Natural killer cell (primary cell): ENCODE data around the gene MCM6. TPM values are rescaled to one million over a fixed set of nuclear protein-coding genes. Genes with fewer than 3 reads are reported as not detected.

Experiments used
- ATAC-seq, 3 donors: fragments of 150-1000 bp in 2 of 3; fragments of 200-7000 bp in 1 of 3; cut with Tn5 transposase; 1 replicate in 1 of 3; 2 replicates in 2 of 3; pipeline ENCODE4 v1.10.0; 2021; ENCODE audit warnings: mild to moderate bottlenecking in 2 of 3, moderate library complexity in 2 of 3
- DNase-seq, 2 donors: peaks; one replicate each; pipeline versions ENCODE4 v3.0.0 to v3.0.0-alpha.2; 2013 to 2021; ENCODE audit warnings: mixed read lengths in 1 of 2
- H3K27ac ChIP-seq: one replicate; pipeline ENCODE4 v1.5.1; 2013; ENCODE audit warnings: mild to moderate bottlenecking, low read length
- H3K27me3 ChIP-seq: one replicate; pipeline ENCODE4 v1.6.1; 2013; ENCODE audit warnings: low read length; ENCODE audit not compliant: control insufficient read depth, insufficient read depth
- H3K36me3 ChIP-seq: one replicate; pipeline ENCODE4 v1.6.1; 2013; ENCODE audit warnings: low read length; ENCODE audit not compliant: control insufficient read depth, insufficient read depth
- H3K4me1 ChIP-seq: one replicate; pipeline ENCODE4 v1.6.1; 2013; ENCODE audit warnings: low read length; ENCODE audit not compliant: control insufficient read depth, insufficient read depth
- H3K4me3 ChIP-seq: one replicate; pipeline ENCODE4 v1.5.1; 2013; ENCODE audit warnings: low read length
- H3K9me3 ChIP-seq: one replicate; pipeline ENCODE4 v1.6.1; 2013; ENCODE audit warnings: low read length; ENCODE audit not compliant: control insufficient read depth, insufficient read depth
- H3K27ac Mint-ChIP-seq, 2 donors: one replicate each; pipeline ENCODE4 v1.8.0; 2022; ENCODE audit warnings: mild to moderate bottlenecking in 2 of 2, mixed read lengths in 2 of 2, moderate library complexity in 1 of 2
- H3K27me3 Mint-ChIP-seq, 2 donors: one replicate each; pipeline ENCODE4 v1.8.0; 2022; ENCODE audit warnings: low read depth in 2 of 2, mixed read lengths in 2 of 2
- H3K36me3 Mint-ChIP-seq: one replicate; pipeline ENCODE4 v1.8.0; 2022; ENCODE audit warnings: mixed read lengths
- H3K4me1 Mint-ChIP-seq, 2 donors: one replicate each; pipeline ENCODE4 v1.8.0; 2022; ENCODE audit warnings: mixed read lengths in 2 of 2
- H3K4me3 Mint-ChIP-seq: one replicate; pipeline ENCODE4 v1.8.0; 2022; ENCODE audit warnings: mild to moderate bottlenecking, moderate library complexity, mixed read lengths
- H3K9me3 Mint-ChIP-seq, 2 donors: one replicate each; pipeline ENCODE4 v1.8.0; 2022; ENCODE audit warnings: mixed read lengths in 2 of 2
- WGBS: methylation state at CpG from one replicate; pipeline ENCODE4 v1.1.7; 2013; ENCODE audit warnings: missing lambda C conversion rate; ENCODE audit not compliant: insufficient coverage; 5-methylcytosine and 5-hydroxymethylcytosine counted together
- intact Hi-C: fragments of 100-400 bp; cut with micrococcal nuclease; formaldehyde crosslinking; loops from one replicate; pipeline ENCODE4 v1.14.2; 2022
- total RNA-seq, 4 donors: library from RNA; stranded (reverse); fragments of 120-200 nt in 1 of 4; gene quantifications; one replicate each; pipeline versions ENCODE4 v1.2.3 to v1.2.4, GENCODE V29; 2013 to 2022
- TF ChIP-seq, protein P1 (sequence below): fragments of 200-600 bp; IDR thresholded peaks from one replicate; pipeline ENCODE4 v1.8.0; 2022; ENCODE audit warnings: antibody characterized with exemption

MCM6 gene
- total RNA-seq, 3 donors from 2014 or later (not counting 1 experiment from before 2014, with no cell fraction given) = 12.6 to 19.4 (median 15.9) TPM

DNA sequence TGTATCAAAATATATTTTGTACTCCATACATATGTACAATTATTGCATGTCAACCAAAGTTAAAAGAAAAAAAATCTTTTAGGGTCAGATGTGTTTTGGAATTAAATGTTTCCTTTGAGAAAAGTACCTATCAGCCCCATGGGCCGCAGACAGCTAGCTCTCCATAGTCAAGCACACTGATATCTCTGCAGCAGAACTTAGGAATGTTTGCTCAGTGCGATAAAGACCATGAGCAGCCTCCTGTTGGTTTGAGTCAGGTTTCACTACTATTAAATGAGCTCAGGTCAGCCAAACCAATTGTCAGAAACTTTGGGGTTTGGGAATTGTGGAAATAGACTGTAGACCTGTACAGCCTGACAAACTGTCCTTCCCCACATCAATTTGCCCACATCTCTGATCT lies 73.0 kb downstream of the MCM6 start:
- H3K36me3 Mint-ChIP-seq = no peaks in the 10 kb centered on the region
- H3K9me3 ChIP-seq = peaks cover 14% of the 10 kb centered on the region
- 97% methylated on average over 2 of the region's 2 CpGs for WGBS
- no peaks in the 10 kb centered on the region for H3K4me1 Mint-ChIP-seq
- TF ChIP-seq, protein P1, sequence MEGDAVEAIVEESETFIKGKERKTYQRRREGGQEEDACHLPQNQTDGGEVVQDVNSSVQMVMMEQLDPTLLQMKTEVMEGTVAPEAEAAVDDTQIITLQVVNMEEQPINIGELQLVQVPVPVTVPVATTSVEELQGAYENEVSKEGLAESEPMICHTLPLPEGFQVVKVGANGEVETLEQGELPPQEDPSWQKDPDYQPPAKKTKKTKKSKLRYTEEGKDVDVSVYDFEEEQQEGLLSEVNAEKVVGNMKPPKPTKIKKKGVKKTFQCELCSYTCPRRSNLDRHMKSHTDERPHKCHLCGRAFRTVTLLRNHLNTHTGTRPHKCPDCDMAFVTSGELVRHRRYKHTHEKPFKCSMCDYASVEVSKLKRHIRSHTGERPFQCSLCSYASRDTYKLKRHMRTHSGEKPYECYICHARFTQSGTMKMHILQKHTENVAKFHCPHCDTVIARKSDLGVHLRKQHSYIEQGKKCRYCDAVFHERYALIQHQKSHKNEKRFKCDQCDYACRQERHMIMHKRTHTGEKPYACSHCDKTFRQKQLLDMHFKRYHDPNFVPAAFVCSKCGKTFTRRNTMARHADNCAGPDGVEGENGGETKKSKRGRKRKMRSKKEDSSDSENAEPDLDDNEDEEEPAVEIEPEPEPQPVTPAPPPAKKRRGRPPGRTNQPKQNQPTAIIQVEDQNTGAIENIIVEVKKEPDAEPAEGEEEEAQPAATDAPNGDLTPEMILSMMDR = no peak
- H3K9me3 Mint-ChIP-seq = peaks cover 0 to 2% of the 10 kb centered on the region in 2 donors
- no peak overlapping the region for H3K27ac Mint-ChIP-seq
- H3K4me1 ChIP-seq = no peaks in the 10 kb centered on the region
- H3K27ac ChIP-seq = no peak overlapping the region
- H3K36me3 ChIP-seq = no peaks in the 10 kb centered on the region
- no peaks in the 10 kb centered on the region for H3K27me3 Mint-ChIP-seq
- intact Hi-C loops = no loop called here
- DNase-seq (no peak), ATAC-seq (no peak)
- no peak overlapping the region for H3K4me3 Mint-ChIP-seq
- H3K27me3 ChIP-seq = no peaks in the 10 kb centered on the region
- no peak overlapping the region for H3K4me3 ChIP-seq

DNA sequence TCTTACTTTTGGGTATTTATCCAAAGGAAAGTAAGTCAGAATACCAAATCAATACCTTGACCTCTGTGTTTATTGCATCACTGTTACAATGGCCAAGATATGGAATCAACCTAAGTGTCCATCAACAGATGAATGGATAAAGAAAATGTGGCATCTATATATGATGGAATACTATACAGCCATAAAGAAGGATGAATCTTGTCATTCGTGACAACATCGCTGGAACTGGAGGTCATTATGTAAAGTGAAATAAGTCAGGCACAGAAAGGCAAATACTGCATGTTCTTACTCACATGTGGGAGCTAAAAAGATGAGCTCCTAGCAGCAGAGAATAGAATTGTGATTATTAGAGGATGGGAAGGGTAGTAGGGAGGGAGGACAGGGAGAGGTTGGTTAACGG lies 73.9 kb downstream of the MCM6 start:
- ATAC-seq = no peak
- no peaks in the 10 kb centered on the region for H3K27me3 Mint-ChIP-seq

DNA sequence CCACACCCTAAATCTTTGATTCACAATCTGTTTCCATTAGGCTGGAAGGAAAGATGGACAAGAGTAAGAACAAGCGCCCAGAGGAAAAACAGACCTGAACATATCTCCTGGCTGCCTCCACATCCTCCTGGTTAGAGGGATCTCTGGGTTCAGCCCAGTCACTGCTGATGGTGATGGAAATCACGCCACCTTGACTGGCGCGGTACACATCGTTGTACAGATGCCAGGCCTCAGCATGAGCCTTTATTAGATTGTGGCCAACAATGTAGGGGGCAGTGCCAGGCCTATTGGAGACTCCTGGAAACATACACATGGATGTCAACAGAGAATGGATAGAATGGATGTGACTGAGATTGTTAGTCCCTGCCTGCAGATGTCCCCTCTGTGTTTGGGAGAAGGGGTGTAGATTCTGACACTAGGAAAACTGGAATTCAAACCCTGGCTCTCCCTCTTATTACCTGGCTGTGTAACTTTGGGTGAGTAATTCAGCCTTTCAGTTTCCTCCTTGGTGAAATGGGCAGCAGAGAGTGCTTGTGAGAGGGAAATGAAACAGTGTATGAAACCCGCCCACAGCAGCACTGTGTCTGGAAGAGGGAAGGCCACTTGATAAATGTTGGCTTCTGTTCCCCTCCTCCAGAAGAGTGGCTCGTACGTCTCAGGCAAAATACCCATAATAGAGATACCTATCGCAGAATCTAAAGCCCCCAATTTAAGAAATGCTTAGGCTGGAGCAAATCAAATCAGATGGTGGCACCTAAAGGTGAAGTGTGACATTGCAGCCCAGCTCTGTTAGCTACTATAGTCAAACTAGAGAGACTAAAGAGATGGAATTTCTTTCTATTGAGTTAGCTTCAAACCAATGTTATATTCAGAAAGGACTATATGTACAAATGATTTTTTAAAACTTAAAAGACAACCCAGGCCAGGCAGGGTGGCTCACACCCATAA lies 75.5 kb downstream of the MCM6 start:
- H3K36me3 Mint-ChIP-seq = no peaks in the 10 kb centered on the region
- peaks cover 0 to 3% of the 10 kb centered on the region in 2 donors for H3K27me3 Mint-ChIP-seq
- 98% methylated on average over 9 of the region's 9 CpGs for WGBS
- peaks cover 5% of the 10 kb centered on the region in 2 donors for H3K4me1 Mint-ChIP-seq
- H3K9me3 ChIP-seq = peaks cover 14% of the 10 kb centered on the region
- H3K27ac ChIP-seq = no peak overlapping the region
- intact Hi-C loops = no loop called here
- TF ChIP-seq, protein P1 = no peak
- no peak for DNase-seq
- H3K9me3 Mint-ChIP-seq = peaks cover 0 to 2% of the 10 kb centered on the region in 2 donors
- H3K4me1 ChIP-seq = peaks cover 7% of the 10 kb centered on the region
- H3K36me3 ChIP-seq = no peaks in the 10 kb centered on the region
- no peak overlapping the region for H3K4me3 ChIP-seq
- no peak overlapping the region for H3K4me3 Mint-ChIP-seq
- H3K27me3 ChIP-seq = no peaks in the 10 kb centered on the region
- no peak overlapping the region for H3K27ac Mint-ChIP-seq
- ATAC-seq = no peak

More for the DNA sequence above, 73.9 kb downstream of the MCM6 start:
- Mint-ChIP-seq H3K27ac (no peak overlapping the region), H3K9me3 (peaks cover 0 to 2% of the 10 kb centered on the region in 2 donors), H3K4me3 (no peak overlapping the region), H3K36me3 (no peaks in the 10 kb centered on the region), H3K4me1 (peaks cover 4% of the 10 kb centered on the region in 2 donors)
- 65% methylated on average over 3 of the region's 3 CpGs for WGBS
- Histone ChIP-seq H3K27ac (no peak overlapping the region), H3K4me1 (peaks cover 4% of the 10 kb centered on the region), H3K9me3 (peaks cover 14% of the 10 kb centered on the region), H3K36me3 (no peaks in the 10 kb centered on the region), H3K27me3 (no peaks in the 10 kb centered on the region), H3K4me3 (no peak overlapping the region)
- no peak for DNase-seq
- TF ChIP-seq, protein P1 = no peak
- intact Hi-C loops = no loop called here
